ENCODE data around the gene NRBP1.

DNA sequence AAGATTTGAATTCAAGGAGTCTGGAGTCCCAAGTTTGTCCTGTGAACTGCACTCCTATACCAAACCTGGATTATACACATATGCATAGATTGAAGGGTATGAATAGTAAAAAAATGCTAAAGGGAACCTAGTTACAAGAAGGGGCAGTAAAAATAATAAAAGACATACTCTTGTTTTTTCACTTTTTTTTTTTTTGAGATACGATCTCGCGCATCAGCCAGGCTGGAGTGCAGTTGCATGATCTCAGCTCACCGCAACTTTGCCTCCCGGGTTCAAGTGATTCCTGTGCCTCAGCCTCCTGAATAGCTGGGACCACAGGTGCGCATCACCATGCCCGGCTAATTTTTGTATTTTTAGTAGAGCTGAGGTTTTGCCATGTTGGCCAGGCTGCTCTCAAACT lies 36.0 kb downstream of the NRBP1 start:
- TF ChIP-seq ZBTB1 (tag by site-specific recombination; IDR thresholded peaks at IDR 0.05) (no peak), BCL11B (tag by site-specific recombination; IDR thresholded peaks at IDR 0.05; ENCODE audit: low read depth) (no peak), HOXC10 (CRISPR knock-in tag; IDR thresholded peaks at IDR 0.05) (no peak), ZNF211 (tag by site-specific recombination; IDR thresholded peaks at IDR 0.05; ENCODE audit: low read depth) (no peak), YY1 (tag by site-specific recombination; IDR thresholded peaks at IDR 0.05) (no peak)
- TF ChIP-seq, protein P1, sequence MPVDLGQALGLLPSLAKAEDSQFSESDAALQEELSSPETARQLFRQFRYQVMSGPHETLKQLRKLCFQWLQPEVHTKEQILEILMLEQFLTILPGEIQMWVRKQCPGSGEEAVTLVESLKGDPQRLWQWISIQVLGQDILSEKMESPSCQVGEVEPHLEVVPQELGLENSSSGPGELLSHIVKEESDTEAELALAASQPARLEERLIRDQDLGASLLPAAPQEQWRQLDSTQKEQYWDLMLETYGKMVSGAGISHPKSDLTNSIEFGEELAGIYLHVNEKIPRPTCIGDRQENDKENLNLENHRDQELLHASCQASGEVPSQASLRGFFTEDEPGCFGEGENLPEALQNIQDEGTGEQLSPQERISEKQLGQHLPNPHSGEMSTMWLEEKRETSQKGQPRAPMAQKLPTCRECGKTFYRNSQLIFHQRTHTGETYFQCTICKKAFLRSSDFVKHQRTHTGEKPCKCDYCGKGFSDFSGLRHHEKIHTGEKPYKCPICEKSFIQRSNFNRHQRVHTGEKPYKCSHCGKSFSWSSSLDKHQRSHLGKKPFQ (tag by site-specific recombination; IDR thresholded peaks at IDR 0.05), result no peak
- TF ChIP-seq, protein P2, sequence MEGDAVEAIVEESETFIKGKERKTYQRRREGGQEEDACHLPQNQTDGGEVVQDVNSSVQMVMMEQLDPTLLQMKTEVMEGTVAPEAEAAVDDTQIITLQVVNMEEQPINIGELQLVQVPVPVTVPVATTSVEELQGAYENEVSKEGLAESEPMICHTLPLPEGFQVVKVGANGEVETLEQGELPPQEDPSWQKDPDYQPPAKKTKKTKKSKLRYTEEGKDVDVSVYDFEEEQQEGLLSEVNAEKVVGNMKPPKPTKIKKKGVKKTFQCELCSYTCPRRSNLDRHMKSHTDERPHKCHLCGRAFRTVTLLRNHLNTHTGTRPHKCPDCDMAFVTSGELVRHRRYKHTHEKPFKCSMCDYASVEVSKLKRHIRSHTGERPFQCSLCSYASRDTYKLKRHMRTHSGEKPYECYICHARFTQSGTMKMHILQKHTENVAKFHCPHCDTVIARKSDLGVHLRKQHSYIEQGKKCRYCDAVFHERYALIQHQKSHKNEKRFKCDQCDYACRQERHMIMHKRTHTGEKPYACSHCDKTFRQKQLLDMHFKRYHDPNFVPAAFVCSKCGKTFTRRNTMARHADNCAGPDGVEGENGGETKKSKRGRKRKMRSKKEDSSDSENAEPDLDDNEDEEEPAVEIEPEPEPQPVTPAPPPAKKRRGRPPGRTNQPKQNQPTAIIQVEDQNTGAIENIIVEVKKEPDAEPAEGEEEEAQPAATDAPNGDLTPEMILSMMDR (tag by site-specific recombination; IDR thresholded peaks at IDR 0.05), result no peak
- TF ChIP-seq, protein P3, sequence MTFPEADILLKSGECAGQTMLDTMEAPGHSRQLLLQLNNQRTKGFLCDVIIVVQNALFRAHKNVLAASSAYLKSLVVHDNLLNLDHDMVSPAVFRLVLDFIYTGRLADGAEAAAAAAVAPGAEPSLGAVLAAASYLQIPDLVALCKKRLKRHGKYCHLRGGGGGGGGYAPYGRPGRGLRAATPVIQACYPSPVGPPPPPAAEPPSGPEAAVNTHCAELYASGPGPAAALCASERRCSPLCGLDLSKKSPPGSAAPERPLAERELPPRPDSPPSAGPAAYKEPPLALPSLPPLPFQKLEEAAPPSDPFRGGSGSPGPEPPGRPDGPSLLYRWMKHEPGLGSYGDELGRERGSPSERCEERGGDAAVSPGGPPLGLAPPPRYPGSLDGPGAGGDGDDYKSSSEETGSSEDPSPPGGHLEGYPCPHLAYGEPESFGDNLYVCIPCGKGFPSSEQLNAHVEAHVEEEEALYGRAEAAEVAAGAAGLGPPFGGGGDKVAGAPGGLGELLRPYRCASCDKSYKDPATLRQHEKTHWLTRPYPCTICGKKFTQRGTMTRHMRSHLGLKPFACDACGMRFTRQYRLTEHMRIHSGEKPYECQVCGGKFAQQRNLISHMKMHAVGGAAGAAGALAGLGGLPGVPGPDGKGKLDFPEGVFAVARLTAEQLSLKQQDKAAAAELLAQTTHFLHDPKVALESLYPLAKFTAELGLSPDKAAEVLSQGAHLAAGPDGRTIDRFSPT (tag by site-specific recombination; IDR thresholded peaks at IDR 0.05), result no peak

Measured in HEK293 (cell line).